ENCODE results near the gene COL24A1.

Gene COL24A1

GRCh38 chr1:85689775-85690404 is 466.7 kb downstream of the COL24A1 start:
- TF ChIP-seq CTCF (IDR thresholded peaks at IDR 0.05; ENCODE audit: extremely low read depth, insufficient read depth, missing control alignments), result no peak
- no peak for DNase-seq (ENCODE audit: low spot score)
- in situ Hi-C loops (cut with MboI; ENCODE audit: low pct_unique_long_range_greater_than_20kb, low sequenced_read_pairs, unreplicated experiment), result loop anchor here (25.0 kb wide), 1 partner anchor 378 kb away; no protein-coding TSS in a partner anchor

- no peak for DNase-seq (ENCODE audit: low spot score)
- TF ChIP-seq CTCF (IDR thresholded peaks at IDR 0.05; ENCODE audit: extremely low read depth, insufficient read depth, missing control alignments), result no peak
- in situ Hi-C loops (cut with MboI; ENCODE audit: low pct_unique_long_range_greater_than_20kb, low sequenced_read_pairs, unreplicated experiment), result loop anchor here (25.0 kb wide), 1 partner anchor 371 kb away; no protein-coding TSS in a partner anchor
Measured at GRCh38 chr1:85683292-85684025, 473.1 kb downstream of the COL24A1 start.

- in situ Hi-C loops (cut with MboI; ENCODE audit: low pct_unique_long_range_greater_than_20kb, low sequenced_read_pairs, unreplicated experiment), result loop anchor here (25.0 kb wide), 1 partner anchor 369 kb away; no protein-coding TSS in a partner anchor
- DNase-seq (ENCODE audit: low spot score), result no peak
- TF ChIP-seq CTCF (IDR thresholded peaks at IDR 0.05; ENCODE audit: extremely low read depth, insufficient read depth, missing control alignments), result no peak
Measured at GRCh38 chr1:85681087-85681486, 475.5 kb downstream of the COL24A1 start.

All from GM13977 (cell line).